ENCODE data around the gene NDUFV3.

GRCh38 chr21:42858957-42859890 lies 33.9 kb upstream of the NDUFV3 start:
- no peak for TF ChIP-seq POLR2AphosphoS5 (IDR thresholded peaks at IDR 0.05; ENCODE audit: insufficient read depth, low read depth, low read length)
- no peak for TF ChIP-seq EZH2 (IDR thresholded peaks at IDR 0.05; ENCODE audit: borderline replicate concordance, low read depth, low read length, severe bottlenecking)
- TF ChIP-seq CTCF (IDR thresholded peaks at IDR 0.05; ENCODE audit: extremely low read depth in 1 of 2, insufficient read depth in 1 of 2, low read depth in 1 of 2, low read length in 2 of 2): no peak
